ENCODE measurements around the gene OR6M1.

OR6M1 gene, protein sequence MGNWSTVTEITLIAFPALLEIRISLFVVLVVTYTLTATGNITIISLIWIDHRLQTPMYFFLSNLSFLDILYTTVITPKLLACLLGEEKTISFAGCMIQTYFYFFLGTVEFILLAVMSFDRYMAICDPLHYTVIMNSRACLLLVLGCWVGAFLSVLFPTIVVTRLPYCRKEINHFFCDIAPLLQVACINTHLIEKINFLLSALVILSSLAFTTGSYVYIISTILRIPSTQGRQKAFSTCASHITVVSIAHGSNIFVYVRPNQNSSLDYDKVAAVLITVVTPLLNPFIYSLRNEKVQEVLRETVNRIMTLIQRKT

DNA sequence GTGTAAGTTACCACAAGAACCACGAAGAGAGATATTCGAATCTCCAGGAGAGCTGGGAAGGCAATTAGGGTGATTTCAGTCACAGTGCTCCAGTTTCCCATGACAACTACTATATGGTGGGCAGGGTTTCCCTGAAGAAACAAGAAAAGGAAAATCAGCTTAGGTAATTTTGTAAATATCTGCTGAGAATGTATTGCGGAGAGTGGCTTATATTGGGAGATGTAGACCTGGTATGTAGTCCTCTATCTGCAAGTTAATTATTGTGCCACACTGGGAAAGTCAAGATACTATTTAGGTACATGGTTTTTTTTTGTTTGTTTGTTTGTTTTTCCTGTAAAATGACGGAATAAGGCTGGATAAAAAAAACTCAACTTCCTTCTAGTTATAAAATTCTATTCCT, at the start of gene OR6M1:
TSS of gene OR6M1 (minus strand) at position 101 of the 400 bp plus-strand sequence. CDS start at position 101, 0 bp downstream.
- no peak for DNase-seq (ENCODE audit: low read depth)

DNA sequence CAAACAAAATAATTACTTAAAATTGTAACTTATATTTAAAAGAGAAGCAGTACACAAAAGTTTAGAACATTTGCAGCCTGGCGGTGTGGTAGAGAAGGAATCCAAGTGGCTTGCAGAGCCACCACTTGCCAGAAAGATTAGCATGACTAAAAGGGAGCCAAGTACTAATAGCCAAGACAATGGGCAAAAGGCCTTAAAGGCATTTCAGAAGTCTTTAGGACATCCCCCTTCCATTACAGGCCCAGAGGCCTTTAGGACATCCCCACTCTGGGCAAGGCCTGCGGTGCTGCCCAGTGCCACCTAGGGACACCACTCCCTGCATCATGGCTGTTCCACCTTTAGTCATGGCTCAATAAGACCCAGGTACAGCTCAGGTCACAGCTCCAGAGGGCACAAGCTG, 46.9 kb upstream of the OR6M1 start:
- no peak for DNase-seq (ENCODE audit: low read depth)

DNA sequence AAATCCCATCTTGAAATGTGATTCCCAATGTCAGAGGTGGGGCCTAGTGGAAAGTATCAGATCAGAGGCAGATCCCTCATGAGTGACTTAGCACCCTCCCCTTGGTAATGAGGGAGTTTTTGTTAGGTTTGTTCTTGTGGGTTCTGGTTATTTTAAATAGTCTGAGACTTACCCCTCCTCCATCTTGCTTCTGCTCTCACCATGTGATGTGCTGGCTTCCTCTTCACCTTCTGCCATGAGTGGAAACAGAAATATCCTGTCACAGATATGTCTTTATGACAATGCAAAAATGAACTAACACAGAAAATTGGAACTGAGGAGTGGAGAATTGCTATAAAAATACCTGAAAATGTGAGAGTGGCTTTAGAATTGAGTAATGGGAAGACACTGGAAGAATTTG, 46.2 kb upstream of the OR6M1 start:
- no peak for DNase-seq (ENCODE audit: low read depth)

DNA sequence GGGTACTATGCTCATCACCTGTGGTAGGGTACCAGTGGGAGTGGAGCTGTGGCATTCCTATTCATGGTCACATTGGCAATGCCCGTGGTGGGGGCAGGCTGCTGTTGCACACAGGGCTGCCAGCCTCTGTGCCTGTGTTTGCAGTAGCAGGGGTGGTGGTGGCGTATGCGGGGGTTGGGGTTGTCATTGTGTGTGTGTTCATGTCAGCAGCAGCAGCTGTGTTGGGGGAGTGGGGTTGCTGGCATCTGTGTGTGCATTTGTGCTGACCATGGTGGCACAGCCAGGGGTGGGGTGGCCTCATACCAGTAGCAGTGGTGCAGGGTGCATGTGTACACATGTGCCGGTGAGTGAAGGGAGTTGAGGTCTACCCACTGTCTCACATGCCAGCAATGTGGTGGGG, 45.0 kb upstream of the OR6M1 start:
- no peak for DNase-seq (ENCODE audit: low read depth)

DNA sequence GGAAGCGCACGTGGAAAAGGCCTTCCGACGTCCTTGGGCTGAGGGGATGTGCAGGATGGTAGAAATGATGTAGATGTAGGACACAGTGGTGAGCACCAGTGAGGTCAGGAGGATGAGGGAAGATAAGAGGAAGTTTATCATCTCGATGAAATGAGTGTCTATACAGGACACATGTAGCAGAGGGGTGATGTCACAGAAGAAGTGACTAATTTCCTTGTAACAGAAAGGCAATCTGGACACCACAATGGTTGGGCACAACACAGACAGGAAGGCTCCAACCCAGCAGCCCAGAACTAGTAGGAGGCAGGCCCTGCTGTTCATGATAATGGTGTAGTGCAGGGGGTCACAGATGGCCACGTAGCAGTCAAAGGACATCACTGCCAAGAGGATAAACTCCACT, 35.0 kb upstream of the OR6M1 start:
- DNase-seq (ENCODE audit: low read depth): no peak

DNA sequence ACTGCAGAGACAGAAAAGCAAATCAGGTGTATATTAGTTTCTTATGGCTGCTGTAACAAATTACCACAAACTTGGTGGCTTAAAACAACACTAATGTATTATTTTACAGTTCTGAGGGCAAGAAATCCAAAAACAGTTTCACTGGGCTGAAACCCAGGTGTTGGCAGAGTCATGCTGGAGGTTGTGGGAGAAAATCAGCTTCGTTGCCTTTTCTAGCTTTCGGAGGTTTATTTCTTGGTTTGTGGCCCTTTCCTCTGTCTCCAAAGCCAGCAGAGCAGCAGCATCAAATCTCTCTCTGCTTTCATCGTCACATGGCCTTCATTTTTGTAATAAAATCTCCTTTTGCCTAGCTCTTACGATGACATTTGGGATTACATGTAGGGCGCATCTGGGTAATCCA, 33.0 kb upstream of the OR6M1 start:
- no peak for DNase-seq (ENCODE audit: low read depth)

DNA sequence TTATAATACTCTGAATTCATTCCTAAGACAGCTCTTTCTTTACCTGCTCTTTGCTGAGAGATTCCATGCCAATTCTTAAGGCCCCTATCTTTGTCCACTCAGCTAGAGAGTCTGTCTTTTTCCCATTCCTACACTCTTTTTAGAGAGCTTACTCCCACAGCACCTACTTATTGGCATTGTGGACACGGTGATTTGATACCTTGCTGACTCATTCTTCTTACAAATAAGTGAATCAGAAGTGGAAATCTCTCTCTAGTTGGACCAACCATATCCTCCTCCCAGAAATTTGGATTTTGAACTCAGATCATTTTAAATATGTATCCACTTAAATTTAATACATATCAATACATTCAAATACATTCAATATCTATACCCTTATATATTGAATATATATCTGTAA, 32.5 kb upstream of the OR6M1 start:
- no peak for DNase-seq (ENCODE audit: low read depth)

DNA sequence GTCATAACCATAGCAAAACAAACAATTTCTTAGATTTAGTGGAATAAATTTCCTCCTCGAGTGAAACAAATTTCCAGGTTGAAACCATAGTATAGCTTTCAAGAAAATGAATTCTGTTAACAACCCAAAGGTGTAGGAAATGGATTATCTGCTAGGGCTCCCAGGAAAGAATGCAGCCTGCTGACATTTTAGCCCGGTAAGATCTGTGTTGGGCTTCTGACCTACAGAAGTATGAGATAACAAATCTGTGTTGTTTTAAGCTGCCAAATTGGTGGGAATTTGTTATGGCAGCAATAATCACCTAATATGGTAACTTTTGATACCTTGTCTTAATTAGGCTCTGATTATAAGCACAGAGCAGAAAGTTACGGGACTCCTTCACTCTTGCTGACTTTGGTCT, 32.0 kb upstream of the OR6M1 start:
- DNase-seq (ENCODE audit: low read depth): no peak

DNA sequence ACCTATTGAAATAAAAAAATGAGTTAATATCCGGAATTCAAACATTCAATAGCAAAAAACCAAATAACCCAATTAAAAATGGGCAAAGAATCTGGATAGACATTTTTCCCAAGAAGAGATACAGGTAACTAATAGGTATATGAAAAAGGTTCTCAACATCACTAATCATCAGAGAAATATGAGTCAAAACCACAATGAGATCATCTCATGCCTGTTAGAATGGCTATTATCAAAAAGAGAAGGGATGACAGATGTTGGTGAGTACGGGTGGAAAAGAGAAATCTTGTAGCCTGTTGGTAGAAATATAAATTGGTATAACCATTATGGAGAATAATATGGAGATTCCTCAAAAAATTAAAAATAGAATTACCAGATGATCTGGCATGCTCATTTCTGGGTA, 26.9 kb upstream of the OR6M1 start:
- DNase-seq (ENCODE audit: low read depth): no peak

DNA sequence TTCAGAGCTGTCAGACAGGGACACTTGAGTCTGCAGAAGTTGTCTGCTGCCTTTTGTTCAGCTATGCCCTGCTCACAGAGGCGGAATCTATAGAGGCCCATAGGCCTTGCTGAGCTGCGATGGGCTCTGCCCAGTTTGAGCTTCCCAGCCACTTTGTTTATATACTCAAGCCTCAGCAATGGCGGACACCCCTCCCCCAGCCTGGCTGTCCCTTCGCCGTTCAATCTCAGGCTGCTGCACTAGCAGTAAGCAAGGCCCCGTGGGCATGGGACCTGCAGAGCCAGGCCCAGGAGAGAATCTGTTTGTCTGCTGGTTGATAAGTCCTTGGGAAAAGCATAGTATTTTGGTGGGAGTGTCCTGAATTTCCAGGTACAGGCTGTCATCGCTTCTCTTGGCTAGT, 23.6 kb upstream of the OR6M1 start:
- DNase-seq (ENCODE audit: low read depth): no peak

DNA sequence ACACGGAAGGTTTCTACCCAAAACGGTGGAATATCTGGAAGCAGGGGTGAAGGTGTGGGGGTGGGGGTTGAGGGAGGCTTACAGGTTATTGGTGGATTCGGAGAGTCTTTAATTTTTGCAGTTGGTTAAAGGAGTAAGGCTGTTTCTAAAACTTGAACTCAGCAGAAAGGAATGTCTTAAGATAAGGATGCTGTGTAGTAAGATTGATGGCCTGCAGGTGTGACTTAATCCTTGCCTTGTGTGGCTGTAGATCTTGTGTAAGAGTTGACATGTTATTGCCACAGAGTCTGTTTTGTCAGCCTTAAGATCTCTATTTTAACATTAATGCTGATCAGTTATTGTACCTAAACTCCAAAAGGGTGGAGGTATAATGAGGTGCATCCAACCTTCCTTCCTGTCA, 16.4 kb upstream of the OR6M1 start:
- DNase-seq (ENCODE audit: low read depth): no peak

DNA sequence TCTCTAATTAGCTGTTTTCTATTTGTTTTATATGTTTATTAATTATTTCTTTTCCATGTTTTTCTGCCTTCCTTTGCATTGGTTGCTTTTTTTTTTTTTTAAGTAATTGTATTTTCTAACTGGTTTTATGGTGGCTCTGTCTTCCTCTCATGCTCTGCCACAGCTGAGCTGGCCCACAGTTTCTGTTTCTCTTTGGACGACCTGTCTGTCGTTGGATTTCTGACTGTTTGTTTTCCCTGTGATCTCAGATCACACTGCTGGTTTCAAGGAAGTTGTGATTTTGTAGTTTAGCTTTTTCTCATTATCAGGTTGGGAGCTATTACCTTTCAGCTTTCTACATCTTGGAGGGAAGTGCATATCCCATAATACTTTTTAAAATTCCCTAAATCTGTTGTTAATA, 15.9 kb upstream of the OR6M1 start:
- DNase-seq (ENCODE audit: low read depth): no peak

DNA sequence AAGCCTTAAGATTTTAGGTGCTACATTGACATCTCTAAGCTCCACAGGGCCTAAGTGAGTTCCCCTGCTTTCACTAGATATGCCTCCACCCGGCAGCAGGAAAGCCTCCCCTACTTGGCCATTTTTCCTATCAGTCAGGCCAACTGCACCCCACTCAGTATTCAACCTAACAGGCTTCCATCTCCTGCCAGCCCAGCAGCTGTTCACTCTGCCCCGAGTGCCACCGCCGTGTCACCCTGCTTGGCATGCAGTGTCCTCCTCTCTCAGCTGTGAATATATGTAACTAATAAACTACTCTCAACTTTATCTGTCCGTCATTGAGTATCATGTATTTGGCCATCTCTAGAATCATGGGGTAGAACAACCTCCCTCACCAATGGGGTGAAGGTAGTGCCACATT, 9.0 kb upstream of the OR6M1 start:
- no peak for DNase-seq (ENCODE audit: low read depth)

DNA sequence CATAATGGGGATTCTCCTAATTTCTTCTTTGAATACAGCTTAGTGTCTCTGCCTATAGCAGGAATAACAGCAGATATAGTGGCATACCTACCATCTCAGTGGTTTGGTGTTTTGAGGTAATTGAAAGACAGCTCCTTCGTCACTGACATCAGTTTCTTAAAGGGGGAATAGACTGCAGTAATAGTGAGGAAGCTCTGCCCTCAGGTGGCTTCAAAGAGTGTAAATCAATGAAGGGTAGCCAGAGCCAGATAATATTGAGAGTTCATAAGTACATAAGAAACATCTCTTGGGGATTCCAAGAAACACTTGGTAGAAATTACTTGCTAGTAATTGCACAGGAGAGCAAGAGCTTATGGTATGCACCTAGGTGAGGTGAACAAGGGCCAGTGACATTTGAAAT, 4.4 kb downstream of the OR6M1 start:
- DNase-seq (ENCODE audit: low read depth): no peak

DNA sequence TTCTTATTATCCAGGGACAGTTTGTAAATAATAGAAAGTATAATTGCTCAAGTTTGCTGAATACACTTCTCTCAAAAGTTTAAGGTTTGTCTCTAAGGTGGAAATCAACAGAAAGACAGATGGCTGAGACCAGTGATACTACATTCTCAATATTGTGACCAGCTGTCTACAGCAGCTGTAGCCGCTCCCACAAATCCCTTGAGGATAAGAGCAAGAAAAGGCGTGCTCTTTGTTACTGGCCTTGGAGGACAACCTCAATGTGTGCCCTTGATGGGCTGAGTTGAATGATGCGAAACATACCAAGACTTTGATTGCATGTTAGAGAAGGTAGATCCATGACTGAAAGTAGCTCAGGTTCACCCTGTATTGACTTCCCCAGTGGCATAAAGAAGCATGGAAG, 6.1 kb downstream of the OR6M1 start:
- DNase-seq (ENCODE audit: low read depth): no peak

DNA sequence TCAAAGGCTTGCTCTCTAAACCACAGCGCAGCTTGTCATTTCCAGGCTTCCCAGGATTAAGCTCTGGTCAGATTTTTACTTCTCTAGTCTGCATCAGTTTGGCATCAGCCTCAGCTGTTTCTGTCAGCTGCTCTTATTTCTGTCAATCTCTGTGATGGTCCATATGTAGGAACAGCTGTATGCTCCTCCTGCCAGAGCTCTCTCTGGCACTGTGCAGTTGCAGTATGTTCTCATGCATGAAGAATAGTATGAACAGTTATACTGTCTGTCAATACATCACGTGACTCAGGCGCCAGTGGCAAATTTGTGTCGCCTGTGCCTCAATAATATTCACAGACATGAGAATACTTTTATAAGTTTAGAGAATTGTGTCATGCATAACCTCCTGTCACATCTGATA, 6.7 kb downstream of the OR6M1 start:
- DNase-seq (ENCODE audit: low read depth): no peak

DNA sequence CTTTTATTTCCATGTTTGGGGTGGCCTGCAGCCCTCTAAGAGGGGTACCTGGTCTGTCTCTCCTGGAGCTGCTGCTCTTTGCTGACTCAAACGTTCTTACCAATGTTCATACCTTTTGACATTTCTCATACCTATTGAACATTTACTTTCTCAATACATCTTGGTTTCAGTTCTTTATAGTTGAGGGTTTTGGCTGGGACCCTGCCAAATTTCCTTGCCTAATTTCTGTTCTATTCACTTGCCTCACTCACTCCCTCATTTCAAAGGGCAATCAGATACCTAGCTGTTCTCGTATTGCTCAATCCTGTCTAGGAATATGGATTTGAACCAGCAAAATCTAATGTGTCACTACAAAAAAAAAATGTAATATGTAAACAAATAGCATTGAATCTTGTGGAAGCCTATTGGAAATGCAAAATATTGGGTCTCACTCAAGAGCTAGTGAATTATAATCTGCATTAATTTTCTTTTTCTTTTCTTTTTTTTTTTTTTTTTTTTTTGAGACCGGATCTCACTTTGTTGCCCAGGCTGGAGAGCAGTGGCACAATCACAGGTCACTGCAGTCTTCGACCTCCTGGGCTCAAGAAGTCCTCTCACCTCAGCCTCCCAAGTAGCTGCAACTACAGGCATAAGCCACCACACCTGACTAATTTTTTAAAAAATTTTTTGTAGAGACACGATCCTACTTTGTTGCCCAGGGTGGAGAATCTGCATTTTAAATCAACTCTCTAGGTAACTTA, 7.5 kb downstream of the OR6M1 start:
- no peak for DNase-seq (ENCODE audit: low read depth)

DNA sequence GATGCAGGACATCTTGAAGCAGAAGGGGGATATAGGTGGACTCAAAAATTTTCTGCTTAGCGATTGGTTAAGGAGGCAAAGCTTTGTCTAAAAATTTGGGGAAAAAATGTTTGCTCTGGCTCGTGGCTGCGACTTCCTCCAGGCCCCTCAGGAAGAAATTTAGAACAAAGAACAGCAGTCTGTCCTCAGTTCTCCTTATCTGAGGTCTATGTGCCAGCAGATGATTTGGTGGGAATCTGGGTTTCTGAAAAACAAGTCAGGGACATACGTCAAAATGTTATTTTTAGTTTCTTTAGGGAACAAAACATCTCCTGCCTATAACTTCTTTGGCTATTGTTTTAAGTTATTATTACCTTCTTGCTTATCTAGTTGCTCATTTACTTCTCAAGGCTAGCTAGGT, 8.1 kb downstream of the OR6M1 start:
- DNase-seq (ENCODE audit: low read depth): no peak

DNA sequence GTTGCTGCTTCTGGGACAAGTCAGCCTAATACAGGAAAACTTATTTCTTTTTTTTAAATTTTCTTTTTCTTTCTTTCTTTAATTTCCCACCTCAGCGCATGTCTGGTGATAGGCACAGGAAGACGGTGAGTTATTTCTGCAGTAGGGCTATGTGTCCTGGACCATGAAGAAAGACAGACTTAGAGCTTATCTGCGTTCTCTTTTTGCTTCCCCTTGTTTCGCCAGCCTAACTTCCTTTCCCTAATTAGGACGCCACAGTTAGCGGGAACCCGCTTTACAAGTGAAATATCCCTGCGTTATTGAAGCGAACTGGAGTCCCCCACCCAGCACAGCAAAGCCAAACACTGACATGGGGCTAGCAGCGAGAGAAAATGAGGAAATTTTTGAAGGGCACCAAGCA, 8.6 kb downstream of the OR6M1 start:
- DNase-seq (ENCODE audit: low read depth): no peak

DNA sequence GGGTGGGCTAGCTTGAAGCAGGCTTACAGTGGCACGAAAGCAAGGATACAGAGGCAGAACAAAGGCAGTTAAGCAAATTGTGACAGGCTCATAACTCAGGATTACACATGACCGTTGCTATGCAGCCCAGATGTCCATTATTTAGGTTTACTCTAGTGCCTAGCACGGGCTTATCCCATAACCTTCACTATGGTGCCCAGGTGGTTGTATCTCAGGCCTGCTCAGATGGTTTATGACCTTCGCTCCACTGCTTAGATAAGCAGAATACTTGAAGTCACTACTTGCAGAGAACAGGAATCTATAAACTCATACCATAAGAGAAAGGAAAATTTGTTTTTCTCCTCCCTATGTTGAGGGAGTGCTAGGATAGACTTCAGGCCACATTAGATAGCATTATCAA, 9.0 kb downstream of the OR6M1 start:
- no peak for DNase-seq (ENCODE audit: low read depth)

DNA sequence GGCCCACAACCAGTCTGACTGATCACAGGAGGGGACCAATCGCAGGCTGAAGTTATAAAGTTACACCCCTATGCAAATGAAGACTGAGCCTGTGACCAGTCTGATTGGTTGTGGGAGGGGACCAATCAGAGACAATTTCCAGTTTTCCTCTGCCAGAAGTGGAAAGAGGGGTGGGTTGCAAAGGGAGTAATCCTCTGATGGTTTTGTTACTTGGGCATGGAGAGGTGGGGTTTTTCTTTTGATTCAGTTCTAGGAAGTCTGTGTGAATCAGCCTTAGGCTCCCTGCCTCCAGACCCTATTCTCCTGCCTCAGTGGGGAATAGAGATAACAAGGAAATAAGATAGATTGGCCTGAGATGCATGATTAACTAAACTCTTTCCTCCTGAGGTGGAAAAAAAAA, 9.9 kb downstream of the OR6M1 start:
- no peak for DNase-seq (ENCODE audit: low read depth)

DNA sequence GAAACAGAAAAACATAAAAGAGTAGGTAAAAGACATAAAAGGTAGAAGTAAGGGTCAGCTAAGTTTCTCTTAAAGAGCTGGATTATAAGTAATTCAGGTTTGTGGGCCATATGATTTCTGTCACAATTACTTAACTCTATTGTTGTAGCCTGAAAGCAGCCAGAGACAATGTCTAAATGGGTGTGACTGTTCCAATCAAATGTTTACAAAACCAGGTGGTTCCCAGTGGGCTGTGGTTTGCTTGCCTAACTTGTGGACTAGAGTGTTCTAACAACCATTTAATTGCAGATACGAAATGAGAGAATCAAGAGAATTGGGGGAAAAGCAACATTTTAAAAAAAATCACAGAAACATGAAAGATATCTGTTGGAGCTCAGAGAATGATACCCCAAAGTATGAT, 22.6 kb downstream of the OR6M1 start:
- no peak for DNase-seq (ENCODE audit: low read depth)

DNA sequence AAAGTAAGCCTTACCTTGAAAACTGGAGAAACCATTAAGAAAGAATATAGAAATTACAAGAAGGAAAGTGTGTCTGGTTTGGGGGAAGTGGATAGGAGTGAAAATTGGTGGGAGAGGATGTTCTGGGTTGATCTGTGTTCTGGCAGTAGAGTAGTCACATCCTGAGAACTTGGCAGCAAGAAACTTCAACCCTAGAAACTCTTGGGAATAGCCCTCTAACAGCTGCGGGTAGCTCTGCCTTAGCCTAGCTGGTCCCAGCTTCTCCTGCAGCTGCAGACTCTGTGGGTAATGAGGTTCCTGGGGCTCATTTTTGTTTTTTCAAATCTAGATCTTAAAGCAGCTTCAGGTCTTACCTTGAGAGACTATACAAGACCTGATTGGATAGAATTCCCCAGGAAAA, 27.6 kb downstream of the OR6M1 start:
- no peak for DNase-seq (ENCODE audit: low read depth)
